Right lobe of liver (tissue), 6 donors: ENCODE data around the gene RINL. TPM values are rescaled to one million over a fixed set of nuclear protein-coding genes. Genes with fewer than 3 reads are reported as not detected.
"Not testable (repeated sequence)": the region's sequence is repeated elsewhere in the genome, so short reads cannot be mapped to it uniquely, and the experiment has no call there.

Experiments
- ATAC-seq, 4 donors: fragments of 200-7000 bp; cut with Tn5 transposase; one replicate each; pipeline ENCODE4 v1.9.1; 2020; ENCODE audit warnings: mild to moderate bottlenecking in 4 of 4, moderate library complexity in 4 of 4
- DNase-seq, 3 donors: peaks; one replicate each; pipeline ENCODE4 v3.0.0-alpha.2; 2020
- H3K27ac ChIP-seq, 3 donors: fragments of 200-600 bp; one replicate each; pipeline ENCODE4 v1.8.0; 2022
- H3K27me3 ChIP-seq, 2 donors: fragments of 200-600 bp; one replicate each; pipeline ENCODE4 v1.8.0; 2022
- H3K36me3 ChIP-seq, 4 donors: fragments of 200-600 bp; sonication (generic) in 1 of 4; one replicate each; pipeline versions ENCODE4 v1.5.1 to v1.8.0; 2017 to 2022; ENCODE audit warnings: control low read depth in 1 of 4
- H3K4me1 ChIP-seq, 4 donors: fragments of 200-600 bp; sonication (generic) in 1 of 4; one replicate each; pipeline versions ENCODE4 v1.5.1 to v1.8.0; 2017 to 2022; ENCODE audit warnings: control low read depth in 1 of 4
- H3K4me3 ChIP-seq, 3 donors: fragments of 200-600 bp; one replicate each; pipeline ENCODE4 v1.8.0; 2022
- H3K9me3 ChIP-seq, 4 donors: fragments of 200-600 bp; sonication (generic) in 1 of 4; one replicate each; pipeline versions ENCODE4 v1.5.1 to v1.8.0; 2017 to 2022; ENCODE audit warnings: control low read depth in 1 of 4
- POLR2A ChIP-seq: fragments of 450-650 bp; IDR thresholded peaks from one replicate; pipeline ENCODE4 v1.6.1; 2017; ENCODE audit warnings: antibody characterized with exemption, mild to moderate bottlenecking
- WGBS: methylation state at CpG from one replicate; pipeline ENCODE4 v1.1.6; 2018; ENCODE audit warnings: low coverage, low lambda C conversion rate; ENCODE audit not compliant: insufficient coverage; ENCODE audit errors: missing lambda C conversion rate; 5-methylcytosine and 5-hydroxymethylcytosine counted together
- intact Hi-C, 2 donors: fragments of 100-400 bp; cut with DNase I; formaldehyde crosslinking; loops; one replicate each; pipeline versions ENCODE4 v1.11.2 to v1.14.1; 2022
- total RNA-seq, 6 experiments: library from RNA; depleted of rRNA in 2 of 6; stranded (reverse); fragments of >200 nt in 2 of 6; fragmentation: NEBNext Ultra II Directional in 3 of 6; extraction: Animal tissue kit (Norgen Biotek cat#: 25700) in 3 of 6; gene quantifications; one replicate each; pipeline versions ENCODE4 v1.1.0 to v1.2.4, GENCODE V29; 2016 to 2023
- TF ChIP-seq, protein P1 (sequence below), 4 donors: fragments of 200-600 bp in 3 of 4; fragments of 450-650 bp in 1 of 4; IDR thresholded peaks; one replicate each; pipeline versions ENCODE4 v1.5.1 to v1.8.0; 2016 to 2022; ENCODE audit warnings: antibody characterized with exemption in 4 of 4, mild to moderate bottlenecking in 2 of 4
- donor health status: DM: no; HTN: yes; CAD: no.
- donor health status: DM: no; HTN: no; CAD: no.
- donor health status: DM: no; HTN: no; CAD: no.
- donor health status: DM: no; HTN: yes; CAD: no.
- donor health status: DM: no; HTN: yes; CAD: no.

The RINL gene
- total RNA-seq, 6 experiments from 2014 or later, result 3.3 to 13.8 (median 5.5) TPM

DNA sequence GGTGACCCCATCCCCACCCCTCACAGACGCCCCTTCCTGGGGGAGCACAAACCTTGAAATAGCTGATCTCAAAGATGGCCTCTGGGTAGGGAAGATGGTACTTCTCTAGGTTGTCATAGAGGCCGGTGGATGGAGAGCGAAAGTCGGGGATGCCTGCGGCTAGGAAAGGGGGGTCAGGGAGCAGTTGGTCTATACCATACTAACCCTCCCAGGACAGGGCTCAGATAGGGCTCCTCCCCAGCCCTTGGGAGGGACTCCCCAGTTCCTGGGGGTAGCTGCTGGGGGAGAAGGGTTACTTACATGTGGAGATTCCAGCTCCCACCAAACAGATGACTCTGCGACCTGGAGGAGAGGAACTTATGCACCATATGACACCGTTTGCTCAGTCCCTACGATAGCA lies 11.7 kb upstream of the RINL start:
- H3K9me3 ChIP-seq, result no peaks in the 10 kb centered on the region
- H3K27ac ChIP-seq, result no peak overlapping the region
- intact Hi-C loops, result no loop called here
- H3K27me3 ChIP-seq, result no peaks in the 10 kb centered on the region
- H3K4me1 ChIP-seq, result peaks cover 0 to 8% (median 4%) of the 10 kb centered on the region in 4 donors
- WGBS, result 91% methylated on average over 8 of the region's 8 CpGs
- no peak for TF ChIP-seq POLR2A
- TF ChIP-seq, protein P1, sequence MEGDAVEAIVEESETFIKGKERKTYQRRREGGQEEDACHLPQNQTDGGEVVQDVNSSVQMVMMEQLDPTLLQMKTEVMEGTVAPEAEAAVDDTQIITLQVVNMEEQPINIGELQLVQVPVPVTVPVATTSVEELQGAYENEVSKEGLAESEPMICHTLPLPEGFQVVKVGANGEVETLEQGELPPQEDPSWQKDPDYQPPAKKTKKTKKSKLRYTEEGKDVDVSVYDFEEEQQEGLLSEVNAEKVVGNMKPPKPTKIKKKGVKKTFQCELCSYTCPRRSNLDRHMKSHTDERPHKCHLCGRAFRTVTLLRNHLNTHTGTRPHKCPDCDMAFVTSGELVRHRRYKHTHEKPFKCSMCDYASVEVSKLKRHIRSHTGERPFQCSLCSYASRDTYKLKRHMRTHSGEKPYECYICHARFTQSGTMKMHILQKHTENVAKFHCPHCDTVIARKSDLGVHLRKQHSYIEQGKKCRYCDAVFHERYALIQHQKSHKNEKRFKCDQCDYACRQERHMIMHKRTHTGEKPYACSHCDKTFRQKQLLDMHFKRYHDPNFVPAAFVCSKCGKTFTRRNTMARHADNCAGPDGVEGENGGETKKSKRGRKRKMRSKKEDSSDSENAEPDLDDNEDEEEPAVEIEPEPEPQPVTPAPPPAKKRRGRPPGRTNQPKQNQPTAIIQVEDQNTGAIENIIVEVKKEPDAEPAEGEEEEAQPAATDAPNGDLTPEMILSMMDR (IDR thresholded peaks at IDR 0.05), result no peak
- peaks cover 0 to 14% (median 3%) of the 10 kb centered on the region in 4 donors for H3K36me3 ChIP-seq
- ATAC-seq (no peak), DNase-seq (no peak)
- H3K4me3 ChIP-seq, result no peak overlapping the region

- DNase-seq (no peak), ATAC-seq (no peak)
- H3K4me1 ChIP-seq, result peaks cover 0 to 8% (median 4%) of the 10 kb centered on the region in 4 donors
- no peak overlapping the region for H3K27ac ChIP-seq
- WGBS, result 100% methylated on average over 1 of the region's 17 CpGs
- peaks cover 0 to 14% (median 3%) of the 10 kb centered on the region in 4 donors for H3K36me3 ChIP-seq
- H3K9me3 ChIP-seq, result no peaks in the 10 kb centered on the region
- TF ChIP-seq POLR2A, result no peak
- TF ChIP-seq, protein P1 (IDR thresholded peaks at IDR 0.05), result no peak
- no peak overlapping the region for H3K4me3 ChIP-seq
- intact Hi-C loops, result no loop called here
- H3K27me3 ChIP-seq, result no peaks in the 10 kb centered on the region
Measured at GRCh38 chr19:38888876-38889275, 10.8 kb upstream of the RINL start.

DNA sequence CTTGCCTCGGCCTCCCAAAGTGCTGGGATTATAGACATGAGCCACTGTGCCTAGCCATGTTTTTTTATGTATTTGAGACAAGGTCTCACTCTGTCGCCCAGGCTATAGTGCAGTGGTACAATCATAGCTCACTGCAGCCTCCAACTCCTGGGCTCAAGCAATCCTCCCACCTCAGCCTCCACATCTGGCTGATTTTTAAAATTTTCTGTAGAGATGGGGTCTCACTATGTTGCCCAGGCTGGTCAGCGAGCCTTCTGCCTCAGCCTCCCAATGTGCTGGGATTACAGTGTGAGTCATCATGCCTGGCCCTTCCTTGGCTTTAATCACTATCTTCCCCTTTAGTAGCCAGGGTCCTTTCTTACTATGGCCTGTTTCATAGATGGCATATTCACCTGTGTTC lies 6.6 kb upstream of the RINL start:
- H3K27me3 ChIP-seq, H3K9me3 ChIP-seq, H3K27ac ChIP-seq, ATAC-seq, intact Hi-C loops, H3K4me3 ChIP-seq, DNase-seq, H3K4me1 ChIP-seq: not testable (repeated sequence)
- WGBS, result 100% methylated on average over 1 of the region's 3 CpGs
- peaks cover 0 to 16% (median 3%) of the 10 kb centered on the region in 4 donors for H3K36me3 ChIP-seq

DNA sequence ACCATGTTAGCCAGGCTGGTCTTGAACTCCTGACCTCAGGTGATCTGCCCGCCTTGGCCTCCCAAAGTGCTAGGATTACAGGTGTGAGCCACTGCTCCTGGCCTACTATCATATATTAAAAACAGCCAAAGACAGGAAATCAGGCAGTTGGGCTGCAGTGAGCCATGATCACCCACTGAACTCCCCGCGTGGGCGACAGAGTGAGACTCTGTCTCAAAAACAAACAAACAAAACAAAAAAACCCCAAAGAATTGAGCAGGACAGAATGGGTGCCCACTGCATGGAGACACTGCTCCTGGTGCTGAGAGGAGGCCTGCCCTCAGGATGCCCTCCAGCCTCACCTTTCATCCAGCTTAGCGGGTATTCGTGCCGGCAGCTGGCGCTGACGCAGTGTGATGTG lies 5.2 kb upstream of the RINL start:
- peaks cover 0 to 6% (median 2%) of the 10 kb centered on the region in 4 donors for H3K36me3 ChIP-seq
- ATAC-seq, result no peak
- TF ChIP-seq POLR2A, result no peak
- TF ChIP-seq, protein P1 (IDR thresholded peaks at IDR 0.05), result no peak
- no peak for DNase-seq
- WGBS, result 79% methylated on average over 5 of the region's 9 CpGs
- no peak overlapping the region for H3K4me3 ChIP-seq
- H3K27me3 ChIP-seq, result no peaks in the 10 kb centered on the region
- H3K27ac ChIP-seq, result no peak overlapping the region
- H3K9me3 ChIP-seq, result no peaks in the 10 kb centered on the region
- H3K4me1 ChIP-seq, result peaks cover 0 to 8% (median 4%) of the 10 kb centered on the region in 4 donors
- intact Hi-C loops, result no loop called here

DNA sequence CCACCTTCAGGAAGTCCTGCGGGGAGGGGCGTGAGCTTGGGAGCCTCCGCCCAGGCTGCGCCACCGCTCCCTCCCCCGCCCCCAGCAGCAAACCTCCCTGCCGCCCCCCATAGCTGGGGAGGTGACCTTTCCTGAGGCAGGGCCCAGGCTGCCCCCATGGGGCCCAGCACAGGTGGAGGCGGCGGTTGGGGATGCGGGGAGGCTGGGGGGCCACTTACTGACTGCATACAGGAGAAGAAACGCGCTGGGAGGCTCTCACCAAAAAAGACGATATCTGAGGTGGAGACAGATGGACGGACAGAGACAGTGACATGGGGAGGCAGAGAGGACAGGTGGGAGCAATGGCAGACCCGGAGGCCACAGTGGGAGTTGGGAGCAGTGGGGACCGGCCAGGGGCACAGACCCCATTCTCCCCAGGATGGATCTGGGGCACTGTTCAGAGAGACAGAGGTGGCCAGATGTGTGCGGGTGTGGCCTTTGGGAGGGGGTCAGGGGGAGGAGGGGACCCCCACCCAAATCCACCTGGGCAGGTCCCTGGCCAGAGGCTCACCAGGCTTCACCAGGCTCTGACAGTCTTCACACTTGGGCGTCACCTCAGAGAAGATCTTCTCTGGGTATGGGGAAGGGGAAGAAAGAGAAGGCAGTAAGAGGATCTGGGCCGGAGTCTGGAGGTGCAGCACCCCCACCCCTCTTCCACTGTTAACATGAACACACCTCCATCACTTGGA lies 3.0 kb upstream of the RINL start:
- H3K4me3 ChIP-seq, result no peak overlapping the region
- TF ChIP-seq POLR2A, result no peak
- TF ChIP-seq, protein P1 (IDR thresholded peaks at IDR 0.05), result no peak
- ATAC-seq, result no peak
- 90% methylated on average over 4 of the region's 19 CpGs for WGBS
- peaks cover 0 to 6% (median 3%) of the 10 kb centered on the region in 4 donors for H3K4me1 ChIP-seq
- H3K27ac ChIP-seq, result no peak overlapping the region
- H3K9me3 ChIP-seq, result no peaks in the 10 kb centered on the region
- no peak for DNase-seq
- H3K27me3 ChIP-seq, result no peaks in the 10 kb centered on the region
- peaks cover 0 to 4% (median 0%) of the 10 kb centered on the region in 4 donors for H3K36me3 ChIP-seq
- intact Hi-C loops, result no loop called here
